Measurements from ENCODE around the gene PDZK1IP1.
"Not testable (repeated sequence)": the region's sequence is repeated elsewhere in the genome, so short reads cannot be mapped to it uniquely, and the experiment has no call there.

DNA sequence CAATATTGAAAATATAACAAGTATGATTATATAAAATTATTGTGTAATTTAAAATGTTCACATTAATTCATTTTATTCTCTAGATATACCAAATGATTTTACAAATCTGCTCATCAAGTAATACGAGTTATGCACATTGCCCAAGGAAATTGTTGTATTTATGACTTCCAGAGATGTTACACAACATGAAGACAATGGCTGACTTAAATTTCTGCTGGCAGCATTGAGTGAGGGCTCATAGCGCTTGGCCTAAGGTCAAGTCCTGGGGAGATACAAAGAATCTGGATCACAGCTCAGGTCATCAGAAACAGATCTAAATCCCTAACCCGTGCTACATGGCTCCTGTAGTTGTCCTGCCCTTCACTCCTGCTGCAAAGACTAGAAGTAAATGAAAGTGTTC, 49.5 kb downstream of the PDZK1IP1 start:
- TF ChIP-seq, protein P1, sequence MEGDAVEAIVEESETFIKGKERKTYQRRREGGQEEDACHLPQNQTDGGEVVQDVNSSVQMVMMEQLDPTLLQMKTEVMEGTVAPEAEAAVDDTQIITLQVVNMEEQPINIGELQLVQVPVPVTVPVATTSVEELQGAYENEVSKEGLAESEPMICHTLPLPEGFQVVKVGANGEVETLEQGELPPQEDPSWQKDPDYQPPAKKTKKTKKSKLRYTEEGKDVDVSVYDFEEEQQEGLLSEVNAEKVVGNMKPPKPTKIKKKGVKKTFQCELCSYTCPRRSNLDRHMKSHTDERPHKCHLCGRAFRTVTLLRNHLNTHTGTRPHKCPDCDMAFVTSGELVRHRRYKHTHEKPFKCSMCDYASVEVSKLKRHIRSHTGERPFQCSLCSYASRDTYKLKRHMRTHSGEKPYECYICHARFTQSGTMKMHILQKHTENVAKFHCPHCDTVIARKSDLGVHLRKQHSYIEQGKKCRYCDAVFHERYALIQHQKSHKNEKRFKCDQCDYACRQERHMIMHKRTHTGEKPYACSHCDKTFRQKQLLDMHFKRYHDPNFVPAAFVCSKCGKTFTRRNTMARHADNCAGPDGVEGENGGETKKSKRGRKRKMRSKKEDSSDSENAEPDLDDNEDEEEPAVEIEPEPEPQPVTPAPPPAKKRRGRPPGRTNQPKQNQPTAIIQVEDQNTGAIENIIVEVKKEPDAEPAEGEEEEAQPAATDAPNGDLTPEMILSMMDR (conservative IDR thresholded peaks at IDR 0.05; ENCODE audit: low read depth, low read length): not testable (repeated sequence)
- TF ChIP-seq EZH2 (IDR thresholded peaks at IDR 0.05; ENCODE audit: borderline replicate concordance, low read depth, low read length, poor library complexity, severe bottlenecking): not testable (repeated sequence)
